GM18861 (cell line): ENCODE data around the gene IP6K1.
"Not testable (repeated sequence)": the region's sequence is repeated elsewhere in the genome, so short reads cannot be mapped to it uniquely, and the experiment has no call there.

Experiments
- ATAC-seq: cut with Tn5 transposase; IDR thresholded peaks from one replicate; pipeline ENCODE4 v1.9.1; 2021; ENCODE audit not compliant: unreplicated experiment

IP6K1 gene

GRCh38 chr3:49769286-49769915, 16.9 kb downstream of the IP6K1 start:
- no peak for ATAC-seq

- ATAC-seq: no peak
Observed at GRCh38 chr3:49763981-49764380, 22.4 kb downstream of the IP6K1 start.

GRCh38 chr3:49761661-49762060, 24.7 kb downstream of the IP6K1 start:
- no peak for ATAC-seq

GRCh38 chr3:49759226-49759625, 27.1 kb downstream of the IP6K1 start:
- ATAC-seq: no peak

- no peak for ATAC-seq
Observed at GRCh38 chr3:49757197-49757596, 29.1 kb downstream of the IP6K1 start.

GRCh38 chr3:49756036-49756435, 30.3 kb downstream of the IP6K1 start:
- no peak for ATAC-seq

GRCh38 chr3:49754536-49754935, 31.8 kb downstream of the IP6K1 start:
- ATAC-seq: no peak

- no peak for ATAC-seq
Observed at GRCh38 chr3:49751501-49751900, 34.8 kb downstream of the IP6K1 start.

GRCh38 chr3:49750056-49750455, 36.3 kb downstream of the IP6K1 start:
- ATAC-seq: no peak

- ATAC-seq: not testable (repeated sequence)
Observed at GRCh38 chr3:49748874-49749273, 37.5 kb downstream of the IP6K1 start.

GRCh38 chr3:49747792-49748480, 38.4 kb downstream of the IP6K1 start:
- no peak for ATAC-seq

GRCh38 chr3:49745986-49746385, 40.4 kb downstream of the IP6K1 start:
- no peak for ATAC-seq

- ATAC-seq: no peak
Observed at GRCh38 chr3:49740427-49740826, 45.9 kb downstream of the IP6K1 start.

GRCh38 chr3:49738067-49738713, 48.2 kb downstream of the IP6K1 start:
- no peak for ATAC-seq

- no peak for ATAC-seq
Observed at GRCh38 chr3:49734752-49735151, 51.6 kb downstream of the IP6K1 start.

- ATAC-seq: no peak
Observed at GRCh38 chr3:49733551-49733950, 52.8 kb downstream of the IP6K1 start.

- ATAC-seq: no peak
Observed at GRCh38 chr3:49732597-49732996, 53.7 kb downstream of the IP6K1 start.

- no peak for ATAC-seq
Observed at GRCh38 chr3:49729966-49730609, 56.3 kb downstream of the IP6K1 start.

GRCh38 chr3:49727924-49728361, 58.4 kb downstream of the IP6K1 start:
- ATAC-seq: no peak

- ATAC-seq: no peak
Observed at GRCh38 chr3:49727154-49727923, 59.0 kb downstream of the IP6K1 start.
